ENCODE data around the gene PRIM2. TPM values are rescaled to one million over a fixed set of nuclear protein-coding genes. Genes with fewer than 3 reads are reported as not detected.
"Not testable (repeated sequence)": the region's sequence is repeated elsewhere in the genome, so short reads cannot be mapped to it uniquely, and the experiment has no call there.

PRIM2 gene
- total and polyA plus RNA-seq, 2 donors (not counting 1 experiment from before 2014, with no cell fraction given): 28.0 to 59.9 TPM

GRCh38 chr6:57675386-57675785 is 358.0 kb downstream of the PRIM2 start:
- not testable (repeated sequence) for H3K27ac ChIP-seq (ENCODE audit: insufficient read depth, low read length); H3K79me2 ChIP-seq (ENCODE audit: control insufficient read depth, insufficient read depth, low read length); H4K20me1 ChIP-seq (ENCODE audit: control insufficient read depth, extremely low read depth, insufficient read depth, low read length); H3K4me1 ChIP-seq (ENCODE audit: control insufficient read depth, extremely low read depth, insufficient read depth, low read length); H3K36me3 ChIP-seq (ENCODE audit: control insufficient read depth, insufficient read depth, low read length); DNase-seq (ENCODE audit: low read depth in 2 of 2); H3K27me3 ChIP-seq (ENCODE audit: control insufficient read depth, insufficient read depth, low read length); H3K4me3 ChIP-seq (replicated peaks in 1 of 4; ENCODE audit: control extremely low read depth in 1 of 4, insufficient read depth in 1 of 4, low read depth in 3 of 4, low read length in 4 of 4); H3K4me2 ChIP-seq (ENCODE audit: extremely low read depth, insufficient read depth, low read length); H3K9me3 ChIP-seq (ENCODE audit: control insufficient read depth, insufficient read depth, low read depth, low read length); H2AFZ ChIP-seq (ENCODE audit: low read length); H3K9ac ChIP-seq (ENCODE audit: insufficient read depth, low read length)

GRCh38 chr6:57696382-57696781 is 379.0 kb downstream of the PRIM2 start:
- H3K4me3 ChIP-seq (replicated peaks in 1 of 4; ENCODE audit: control extremely low read depth in 1 of 4, insufficient read depth in 1 of 4, low read depth in 3 of 4, low read length in 4 of 4): not testable (repeated sequence)

More at GRCh38 chr6:57696382-57696781, 379.0 kb downstream of the PRIM2 start:
- H3K36me3 ChIP-seq (ENCODE audit: control insufficient read depth, insufficient read depth, low read length); H4K20me1 ChIP-seq (ENCODE audit: control insufficient read depth, extremely low read depth, insufficient read depth, low read length); H3K9ac ChIP-seq (ENCODE audit: insufficient read depth, low read length); H3K79me2 ChIP-seq (ENCODE audit: control insufficient read depth, insufficient read depth, low read length); H3K9me3 ChIP-seq (ENCODE audit: control insufficient read depth, insufficient read depth, low read depth, low read length); H3K4me1 ChIP-seq (ENCODE audit: control insufficient read depth, extremely low read depth, insufficient read depth, low read length); H3K27me3 ChIP-seq (ENCODE audit: control insufficient read depth, insufficient read depth, low read length); H2AFZ ChIP-seq (ENCODE audit: low read length); H3K27ac ChIP-seq (ENCODE audit: insufficient read depth, low read length); DNase-seq (ENCODE audit: low read depth in 2 of 2); H3K4me2 ChIP-seq (ENCODE audit: extremely low read depth, insufficient read depth, low read length): not testable (repeated sequence)

Other genes starting within 250 kb of the PRIM2 start
- 57.0 and 74.6 TPM in 2 replicates for gene ZNF451, start 227.4 kb upstream of the PRIM2 start, total RNA-seq
- gene ZNF451, start 227.4 kb upstream of the PRIM2 start, polyA plus RNA-seq: 23.7 and 30.0 TPM in 2 replicates
- 22.1 and 31.5 TPM in 2 replicates for gene BAG2, start 145.3 kb upstream of the PRIM2 start, total RNA-seq
- gene BAG2, start 145.3 kb upstream of the PRIM2 start, polyA plus RNA-seq: 21.1 and 27.3 TPM in 2 replicates
- 50.8 and 68.0 TPM in 2 replicates for gene RAB23, start 95.3 kb upstream of the PRIM2 start, total RNA-seq
- gene RAB23, start 95.3 kb upstream of the PRIM2 start, polyA plus RNA-seq: 41.4 and 61.2 TPM in 2 replicates

All from fibroblast of lung (primary cell).